Esophagus squamous epithelium (tissue), 5 donors: ENCODE measurements around the gene ITPR3. TPM values are rescaled to one million over a fixed set of nuclear protein-coding genes. Genes with fewer than 3 reads are reported as not detected.

Experiments
- DNase-seq: peaks from one replicate; lab custom pipeline; 2025; lab: John Stamatoyannopoulos, UW
- H3K27ac ChIP-seq, 4 donors: fragments of 200-600 bp; sonication (generic); one replicate each; pipeline ENCODE4 v1.5.1; 2016 to 2019; ENCODE audit warnings: mild to moderate bottlenecking in 1 of 4
- H3K27me3 ChIP-seq, 4 donors: fragments of 200-600 bp; sonication (generic); 1 replicate in 3 of 4; 2 replicates in 1 of 4; pipeline versions ENCODE4 v1.5.1 to v1.6.0; 2017 to 2021; ENCODE audit warnings: antibody characterized with exemption in 1 of 4
- H3K36me3 ChIP-seq, 3 donors: fragments of 200-600 bp; sonication (generic); one replicate each; pipeline ENCODE4 v1.5.1; 2016 to 2019
- H3K4me1 ChIP-seq, 3 donors: fragments of 200-600 bp; sonication (generic); one replicate each; pipeline ENCODE4 v1.5.1; 2017 to 2019
- H3K4me3 ChIP-seq, 4 donors: fragments of 200-600 bp; sonication (generic); 1 replicate in 3 of 4; 2 replicates in 1 of 4; pipeline ENCODE4 v1.5.1; 2016 to 2019; ENCODE audit warnings: mild to moderate bottlenecking in 2 of 4, moderate library complexity in 1 of 4
- H3K9me3 ChIP-seq, 3 donors: fragments of 200-600 bp; sonication (generic); one replicate each; pipeline ENCODE4 v1.5.1; 2016 to 2019
- CTCF ChIP-seq, 6 experiments: fragments of 450-650 bp in 4 of 6; fragments of 200-600 bp in 2 of 6; sonication (generic) in 2 of 6; IDR thresholded peaks; one replicate each; pipeline ENCODE4 v1.5.1; 2016 to 2019; ENCODE audit warnings: antibody characterized with exemption in 6 of 6, mild to moderate bottlenecking in 4 of 6, moderate library complexity in 4 of 6
- POLR2A ChIP-seq, 4 donors: fragments of 450-650 bp; IDR thresholded peaks; one replicate each; pipeline ENCODE4 v1.6.1; 2017; ENCODE audit warnings: antibody characterized with exemption in 4 of 4, mild to moderate bottlenecking in 4 of 4, moderate library complexity in 3 of 4
- WGBS, 2 donors: methylation state at CpG; one replicate each; pipeline ENCODE4 v1.1.5; 2018; 5-methylcytosine and 5-hydroxymethylcytosine counted together
- intact Hi-C: fragments of 100-400 bp; cut with DNase I; formaldehyde crosslinking; loops from one replicate; pipeline ENCODE4 v1.15.0; 2022
- total RNA-seq, 4 donors: library from RNA; depleted of rRNA; stranded (reverse); fragments of >200 nt; gene quantifications; one replicate each; pipeline ENCODE4 v1.1.0, GENCODE V29; 2016
- donor health status: DM: yes; HTN: yes; CAD: no.

ITPR3 gene
- total RNA-seq, 4 donors from 2014 or later = 21.8 to 39.2 (median 35.3) TPM

DNA sequence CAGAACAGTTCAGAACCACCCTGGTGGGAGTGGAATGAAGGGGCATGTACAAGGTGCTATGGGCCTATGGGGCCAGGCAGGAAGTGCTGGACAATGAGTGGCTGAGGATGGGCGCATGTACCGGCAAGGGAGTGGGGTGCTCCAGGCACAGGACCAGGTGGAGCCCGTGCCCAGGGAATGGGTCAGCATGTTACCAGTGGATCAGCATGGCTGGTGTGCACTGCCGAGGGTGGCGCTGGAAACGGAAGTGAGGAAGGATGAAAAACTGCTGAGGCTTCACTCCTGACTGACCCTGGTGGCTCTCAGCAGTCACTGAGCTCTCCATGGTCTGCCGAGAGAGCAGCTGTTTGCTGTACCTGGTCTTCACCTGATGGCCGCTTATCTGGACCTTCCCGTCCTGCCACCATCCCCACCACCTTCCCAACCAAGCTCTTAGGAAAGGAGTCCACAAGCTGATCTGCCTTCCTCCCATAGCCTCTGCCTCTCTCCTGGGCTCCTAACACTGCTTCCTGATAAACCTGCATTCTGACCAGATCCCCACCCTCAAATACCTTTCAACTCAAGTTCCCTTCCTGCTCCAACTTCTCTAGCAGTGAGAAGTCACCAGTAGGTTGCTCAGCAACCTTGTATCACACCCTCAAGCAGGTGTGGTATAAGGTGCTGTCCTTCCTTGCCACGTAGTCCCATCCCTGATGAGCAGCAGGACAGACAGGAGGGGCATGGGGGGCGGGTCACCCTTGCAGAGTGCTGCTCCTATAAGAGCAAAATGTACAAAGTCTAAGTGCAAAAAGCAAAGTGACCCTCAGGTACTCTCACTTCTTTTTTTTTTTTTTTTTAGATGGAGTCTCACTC lies 83.3 kb downstream of the ITPR3 start:
- Histone ChIP-seq H3K27me3 (no peaks in the 10 kb centered on the region), H3K27ac (peak overlapping the region in 3 of 4 donors; percentile 52 to 65 (median 53))

DNA sequence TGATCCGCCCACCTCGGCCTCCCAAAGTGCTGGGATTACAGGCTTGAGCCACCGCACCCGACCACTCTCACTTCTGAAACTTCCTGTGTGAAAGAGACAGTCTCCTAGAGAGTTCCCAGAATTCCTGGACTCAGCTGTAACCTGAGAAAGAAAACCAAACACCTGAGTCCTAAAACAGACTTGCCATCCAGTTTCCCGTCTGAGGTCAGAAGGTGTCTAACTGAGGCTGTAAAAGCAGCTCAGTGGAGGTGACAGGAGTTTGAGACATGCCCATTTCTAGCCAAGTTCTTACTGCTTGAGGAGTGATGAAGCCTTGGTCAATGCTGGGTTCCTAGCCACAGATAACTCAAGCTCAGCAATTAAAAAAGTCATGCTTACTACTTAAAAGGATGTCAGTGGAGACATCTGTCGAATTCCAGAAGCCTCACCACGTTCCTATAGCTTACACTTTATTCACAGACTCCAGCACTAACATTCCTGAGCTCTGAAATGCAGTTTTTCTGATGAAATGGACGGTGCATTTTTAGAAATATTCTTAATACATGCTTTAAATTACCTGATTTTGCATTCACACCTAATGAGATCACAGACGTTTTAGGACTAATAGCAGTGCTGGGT lies 84.3 kb downstream of the ITPR3 start:
- intact Hi-C loops = no loop called here
- 87% methylated on average over 7 to 9 of the region's 9 CpGs for WGBS, 2 donors

More for the DNA sequence above, 83.3 kb downstream of the ITPR3 start:
- Histone ChIP-seq H3K36me3 (peaks cover 0 to 28% (median 0%) of the 10 kb centered on the region in 3 donors), H3K4me3 (no peak overlapping the region), H3K4me1 (peaks cover 8 to 29% (median 13%) of the 10 kb centered on the region in 3 donors), H3K9me3 (no peaks in the 10 kb centered on the region)
- no peak for DNase-seq
- TF ChIP-seq CTCF (IDR thresholded peaks at IDR 0.05) (no peak), POLR2A (IDR thresholded peaks at IDR 0.05) (no peak)
- WGBS, 2 donors = 91 to 92% methylated on average over 10 to 11 of the region's 11 CpGs
- intact Hi-C loops = loop anchor here (5.0 kb wide), 1 partner anchor 117 kb away; no protein-coding TSS in a partner anchor

DNA sequence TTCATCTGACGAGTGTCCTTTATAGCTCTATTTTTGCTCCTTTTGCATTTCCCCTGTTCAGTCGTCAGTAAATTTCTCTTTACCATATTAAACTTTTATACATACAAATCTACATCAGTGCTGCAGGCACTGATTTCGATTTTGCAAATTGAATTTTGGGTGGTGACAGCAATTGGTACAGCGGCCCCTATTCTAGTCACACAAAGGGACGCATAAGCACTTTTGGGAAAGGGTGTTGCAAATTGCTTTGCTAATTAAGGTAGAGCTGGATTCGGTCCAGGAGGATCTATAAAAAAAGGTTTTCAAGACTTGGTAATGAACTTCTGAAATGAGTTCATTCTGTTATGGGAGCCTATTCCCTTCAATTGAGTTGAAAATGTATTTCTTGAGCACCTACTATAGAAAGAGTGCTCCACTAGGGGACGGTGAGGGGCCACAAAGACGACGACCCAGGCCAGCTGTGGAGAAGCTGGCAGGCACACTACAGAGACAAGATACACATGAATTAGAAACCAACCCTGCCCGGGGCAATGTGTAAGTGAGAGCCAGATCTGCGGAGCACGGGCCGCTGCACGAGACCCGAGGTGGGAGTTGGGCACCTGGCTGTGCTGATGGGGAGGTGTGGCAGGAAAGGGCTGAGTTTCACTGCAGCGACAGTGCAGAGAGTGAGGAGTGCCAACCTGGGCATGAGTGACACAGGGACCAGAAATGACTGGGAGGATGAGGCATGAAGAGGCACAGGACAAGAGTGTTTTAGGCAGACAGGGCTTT lies 85.0 kb downstream of the ITPR3 start:
- no peak for DNase-seq
- 58% methylated on average over 11 to 15 of the region's 16 CpGs for WGBS, 2 donors
- H3K4me1 ChIP-seq = peaks cover 9 to 29% (median 12%) of the 10 kb centered on the region in 3 donors

More for the DNA sequence above, 84.3 kb downstream of the ITPR3 start:
- TF ChIP-seq CTCF (IDR thresholded peaks at IDR 0.05) = no peak
- TF ChIP-seq POLR2A (IDR thresholded peaks at IDR 0.05) = no peak
- peaks cover 6 to 29% (median 10%) of the 10 kb centered on the region in 3 donors for H3K4me1 ChIP-seq
- no peaks in the 10 kb centered on the region for H3K27me3 ChIP-seq
- no peaks in the 10 kb centered on the region for H3K9me3 ChIP-seq
- H3K4me3 ChIP-seq = no peak overlapping the region
- peaks cover 0 to 30% (median 0%) of the 10 kb centered on the region in 3 donors for H3K36me3 ChIP-seq
- no peak for DNase-seq
- H3K27ac ChIP-seq = peak overlapping the region in 1 of 4 donors; percentile 12

DNA sequence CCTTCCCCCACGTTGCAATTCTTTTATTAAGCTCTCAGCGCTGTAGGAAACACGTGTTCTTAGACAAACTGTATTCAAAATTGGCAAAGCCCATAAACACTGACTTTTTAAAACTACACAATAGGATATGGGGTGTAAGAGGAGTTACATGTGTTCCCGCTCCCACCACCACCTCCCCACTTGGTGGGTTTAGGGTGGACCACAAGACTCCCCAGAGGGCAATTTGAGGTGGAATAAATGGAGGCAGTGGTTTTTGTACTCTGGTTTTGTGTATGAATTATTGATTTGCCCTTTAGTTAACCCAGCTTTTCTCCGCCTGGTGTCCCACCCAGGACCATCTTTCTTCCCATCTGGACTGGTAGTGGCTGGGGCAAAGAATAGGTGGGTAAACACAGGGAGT lies 86.6 kb downstream of the ITPR3 start:
- intact Hi-C loops = no loop called here

More for the DNA sequence above, 85.0 kb downstream of the ITPR3 start:
- Histone ChIP-seq H3K27ac (no peak overlapping the region), H3K36me3 (peaks cover 0 to 30% (median 0%) of the 10 kb centered on the region in 3 donors), H3K9me3 (no peaks in the 10 kb centered on the region), H3K27me3 (no peaks in the 10 kb centered on the region), H3K4me3 (no peak overlapping the region)
- no peak for TF ChIP-seq POLR2A (IDR thresholded peaks at IDR 0.05)
- no peak for TF ChIP-seq CTCF (IDR thresholded peaks at IDR 0.05)
- intact Hi-C loops = no loop called here

More for the DNA sequence above, 86.6 kb downstream of the ITPR3 start:
- Histone ChIP-seq H3K27me3 (no peaks in the 10 kb centered on the region), H3K9me3 (no peaks in the 10 kb centered on the region), H3K36me3 (peaks cover 0 to 30% (median 0%) of the 10 kb centered on the region in 3 donors), H3K4me1 (peaks cover 9 to 36% (median 17%) of the 10 kb centered on the region in 3 donors), H3K27ac (no peak overlapping the region), H3K4me3 (no peak overlapping the region)
- 93 to 95% methylated on average over 4 to 5 of the region's 5 CpGs for WGBS, 2 donors
- no peak for TF ChIP-seq POLR2A (IDR thresholded peaks at IDR 0.05)
- no peak for TF ChIP-seq CTCF (IDR thresholded peaks at IDR 0.05)
- no peak for DNase-seq
